Measurements from ENCODE around the gene TUBB4B. TPM values are rescaled to one million over a fixed set of nuclear protein-coding genes. Genes with fewer than 3 reads are reported as not detected.

Gene TUBB4B
- total RNA-seq, 6 experiments from 2014 or later: 88.4 to 274 (median 124) TPM

DNA sequence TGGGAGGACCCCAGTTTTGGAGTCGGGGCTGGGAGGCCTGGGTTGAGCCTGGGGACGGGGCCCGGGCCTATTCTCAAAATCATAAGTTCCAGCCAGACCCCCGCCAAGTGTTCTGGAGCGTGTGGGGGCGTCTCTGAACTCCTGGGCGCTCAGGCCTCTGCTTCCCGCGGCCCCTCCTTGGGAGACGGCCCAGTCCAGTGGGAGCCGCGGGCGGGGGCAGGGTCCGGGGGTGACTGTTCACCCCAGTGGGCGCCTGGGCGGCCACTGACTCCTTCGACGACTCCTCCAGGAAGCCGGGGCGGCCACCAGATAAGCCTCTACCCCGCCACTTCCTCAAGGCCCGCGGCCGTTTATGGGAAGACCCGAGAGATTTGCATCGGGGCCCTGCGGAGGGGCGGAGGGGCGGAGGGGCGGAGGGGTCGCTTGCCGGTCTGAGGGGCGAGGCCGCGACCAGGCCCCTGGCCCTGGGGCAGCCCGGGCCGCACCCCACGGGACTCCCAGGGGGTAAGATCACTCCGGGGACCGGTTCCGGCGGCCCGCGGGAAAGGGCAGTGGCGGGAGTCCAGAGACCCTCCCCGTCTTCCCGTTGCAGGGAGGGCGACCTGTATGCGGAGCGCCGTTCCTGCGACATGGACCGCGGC is 37.1 kb downstream of the TUBB4B start:
- WGBS (ENCODE audit: insufficient coverage, low coverage, low lambda C conversion rate, missing lambda C conversion rate): no CpG with 5 or more reads among the region's 54 CpGs
- intact Hi-C loops (cut with DNase I): no loop called here
- TF ChIP-seq, protein P1, sequence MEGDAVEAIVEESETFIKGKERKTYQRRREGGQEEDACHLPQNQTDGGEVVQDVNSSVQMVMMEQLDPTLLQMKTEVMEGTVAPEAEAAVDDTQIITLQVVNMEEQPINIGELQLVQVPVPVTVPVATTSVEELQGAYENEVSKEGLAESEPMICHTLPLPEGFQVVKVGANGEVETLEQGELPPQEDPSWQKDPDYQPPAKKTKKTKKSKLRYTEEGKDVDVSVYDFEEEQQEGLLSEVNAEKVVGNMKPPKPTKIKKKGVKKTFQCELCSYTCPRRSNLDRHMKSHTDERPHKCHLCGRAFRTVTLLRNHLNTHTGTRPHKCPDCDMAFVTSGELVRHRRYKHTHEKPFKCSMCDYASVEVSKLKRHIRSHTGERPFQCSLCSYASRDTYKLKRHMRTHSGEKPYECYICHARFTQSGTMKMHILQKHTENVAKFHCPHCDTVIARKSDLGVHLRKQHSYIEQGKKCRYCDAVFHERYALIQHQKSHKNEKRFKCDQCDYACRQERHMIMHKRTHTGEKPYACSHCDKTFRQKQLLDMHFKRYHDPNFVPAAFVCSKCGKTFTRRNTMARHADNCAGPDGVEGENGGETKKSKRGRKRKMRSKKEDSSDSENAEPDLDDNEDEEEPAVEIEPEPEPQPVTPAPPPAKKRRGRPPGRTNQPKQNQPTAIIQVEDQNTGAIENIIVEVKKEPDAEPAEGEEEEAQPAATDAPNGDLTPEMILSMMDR (IDR thresholded peaks at IDR 0.05): no peak
- TF ChIP-seq POLR2A (IDR thresholded peaks at IDR 0.05): no peak
- Histone ChIP-seq H3K4me3 (peak overlapping the region; percentile 39 to 57 (median 49)), H3K27me3 (no peaks in the 10 kb centered on the region), H3K27ac (peak overlapping the region; percentile 70 to 95 (median 74)), H3K36me3 (no peaks in the 10 kb centered on the region), H3K4me1 (peaks cover 0 to 5% (median 0%) of the 10 kb centered on the region in 4 donors), H3K9me3 (no peaks in the 10 kb centered on the region)
- peak; percentile 58 to 67 (median 59) for DNase-seq
- peak; percentile 4 to 38 (median 16) for ATAC-seq

DNA sequence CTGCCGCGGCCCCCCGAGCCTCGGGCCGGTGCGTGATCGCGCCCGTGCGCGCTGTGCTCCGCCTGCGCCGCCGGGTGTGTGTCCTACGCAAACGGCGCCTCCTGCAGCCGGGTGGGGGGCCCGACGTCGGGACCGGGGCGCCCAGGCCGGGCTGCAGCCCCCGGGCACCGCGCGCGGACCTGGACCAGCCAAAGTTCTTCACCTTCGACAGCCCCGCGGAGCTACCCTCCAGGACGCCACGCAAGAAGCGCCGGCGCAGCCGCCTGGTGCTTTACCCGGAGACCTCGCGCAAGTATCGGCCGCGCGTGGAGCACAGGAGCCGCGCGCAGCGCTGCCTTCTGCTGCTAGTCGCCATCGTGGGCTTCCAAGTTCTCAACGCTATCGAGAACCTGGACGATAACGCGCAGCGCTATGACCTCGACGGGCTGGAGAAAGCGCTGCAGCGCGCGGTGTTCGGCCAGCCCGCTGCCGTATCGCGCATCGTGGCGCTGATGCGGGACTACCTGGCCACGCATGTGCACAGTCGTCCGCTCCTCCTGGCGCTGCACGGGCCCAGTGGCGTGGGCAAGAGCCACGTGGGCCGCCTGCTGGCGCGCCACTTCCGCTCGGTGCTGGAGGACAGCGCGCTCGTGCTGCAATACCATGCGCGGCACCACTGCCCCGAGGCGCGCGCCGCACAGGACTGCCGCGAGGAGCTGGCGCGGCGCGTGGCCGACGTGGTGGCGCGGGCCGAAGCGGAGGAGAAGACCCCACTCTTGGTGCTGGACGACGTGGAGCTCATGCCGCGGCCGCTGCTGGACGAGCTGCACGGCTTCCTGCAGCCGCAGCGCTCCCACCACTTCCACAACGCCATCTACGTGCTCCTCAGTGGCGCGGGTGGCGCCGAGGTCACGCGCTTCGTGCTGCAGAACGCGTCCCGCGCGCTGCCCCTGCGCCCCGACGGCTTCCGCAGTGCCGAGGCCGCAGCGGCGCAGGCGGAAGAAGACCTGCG is 37.9 kb downstream of the TUBB4B start:
- Histone ChIP-seq H3K4me1 (no peaks in the 10 kb centered on the region), H3K27me3 (no peaks in the 10 kb centered on the region), H3K36me3 (no peaks in the 10 kb centered on the region), H3K4me3 (peak overlapping the region; percentile 39 to 57 (median 49)), H3K9me3 (no peaks in the 10 kb centered on the region), H3K27ac (no peak overlapping the region)
- intact Hi-C loops (cut with DNase I): no loop called here
- WGBS (ENCODE audit: insufficient coverage, low coverage, low lambda C conversion rate, missing lambda C conversion rate): 98% methylated on average over 13 of the region's 139 CpGs
- DNase-seq (peak in 1 of 3 donors; percentile 52), ATAC-seq (no peak)
- TF ChIP-seq, protein P1 (IDR thresholded peaks at IDR 0.05): no peak
- TF ChIP-seq POLR2A (IDR thresholded peaks at IDR 0.05): no peak

DNA sequence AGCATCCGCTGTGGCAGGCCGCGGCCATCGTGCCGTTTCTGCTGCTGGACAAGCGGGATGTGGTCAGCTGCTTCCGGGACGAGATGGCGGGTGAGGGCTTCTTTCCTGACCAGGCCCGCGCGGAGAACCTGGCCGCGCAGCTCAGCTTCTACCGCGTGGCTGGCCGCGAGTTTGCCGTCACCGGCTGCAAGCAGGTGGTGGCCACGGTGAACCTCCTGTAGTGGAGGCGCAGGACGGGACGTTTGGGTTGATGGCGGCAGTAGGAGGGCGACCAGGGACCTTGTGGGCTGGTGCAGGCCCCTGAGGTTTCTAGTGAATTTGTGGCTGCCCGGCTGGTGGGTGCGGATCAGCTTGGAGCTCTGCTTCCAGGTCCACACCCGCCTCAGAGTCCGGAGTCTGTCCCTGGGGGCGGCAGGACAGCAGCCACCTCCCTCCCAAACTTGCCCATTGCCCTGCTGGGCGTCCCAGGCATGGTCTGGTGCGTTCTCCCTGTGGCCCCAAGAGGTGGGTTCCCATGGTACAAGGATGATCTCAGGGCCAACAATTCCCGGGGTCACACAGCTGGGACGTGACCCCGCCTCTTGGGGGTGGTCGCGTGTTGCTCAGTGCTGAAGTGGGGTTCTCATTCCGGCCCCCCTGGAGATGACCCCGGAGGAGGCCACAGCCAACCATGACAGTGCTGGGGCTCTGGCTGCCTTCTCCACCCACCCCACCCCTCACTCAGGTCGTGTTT is 38.8 kb downstream of the TUBB4B start:
- TF ChIP-seq, protein P1 (IDR thresholded peaks at IDR 0.05): no peak
- no peak for TF ChIP-seq POLR2A (IDR thresholded peaks at IDR 0.05)
- 96% methylated on average over 11 of the region's 41 CpGs for WGBS (ENCODE audit: insufficient coverage, low coverage, low lambda C conversion rate, missing lambda C conversion rate)
- Histone ChIP-seq H3K36me3 (no peaks in the 10 kb centered on the region), H3K27me3 (no peaks in the 10 kb centered on the region), H3K4me3 (no peak overlapping the region), H3K27ac (no peak overlapping the region), H3K4me1 (no peaks in the 10 kb centered on the region), H3K9me3 (no peaks in the 10 kb centered on the region)
- peak in 1 of 3 donors; percentile 56 for DNase-seq
- no peak for ATAC-seq
- intact Hi-C loops (cut with DNase I): no loop called here

DNA sequence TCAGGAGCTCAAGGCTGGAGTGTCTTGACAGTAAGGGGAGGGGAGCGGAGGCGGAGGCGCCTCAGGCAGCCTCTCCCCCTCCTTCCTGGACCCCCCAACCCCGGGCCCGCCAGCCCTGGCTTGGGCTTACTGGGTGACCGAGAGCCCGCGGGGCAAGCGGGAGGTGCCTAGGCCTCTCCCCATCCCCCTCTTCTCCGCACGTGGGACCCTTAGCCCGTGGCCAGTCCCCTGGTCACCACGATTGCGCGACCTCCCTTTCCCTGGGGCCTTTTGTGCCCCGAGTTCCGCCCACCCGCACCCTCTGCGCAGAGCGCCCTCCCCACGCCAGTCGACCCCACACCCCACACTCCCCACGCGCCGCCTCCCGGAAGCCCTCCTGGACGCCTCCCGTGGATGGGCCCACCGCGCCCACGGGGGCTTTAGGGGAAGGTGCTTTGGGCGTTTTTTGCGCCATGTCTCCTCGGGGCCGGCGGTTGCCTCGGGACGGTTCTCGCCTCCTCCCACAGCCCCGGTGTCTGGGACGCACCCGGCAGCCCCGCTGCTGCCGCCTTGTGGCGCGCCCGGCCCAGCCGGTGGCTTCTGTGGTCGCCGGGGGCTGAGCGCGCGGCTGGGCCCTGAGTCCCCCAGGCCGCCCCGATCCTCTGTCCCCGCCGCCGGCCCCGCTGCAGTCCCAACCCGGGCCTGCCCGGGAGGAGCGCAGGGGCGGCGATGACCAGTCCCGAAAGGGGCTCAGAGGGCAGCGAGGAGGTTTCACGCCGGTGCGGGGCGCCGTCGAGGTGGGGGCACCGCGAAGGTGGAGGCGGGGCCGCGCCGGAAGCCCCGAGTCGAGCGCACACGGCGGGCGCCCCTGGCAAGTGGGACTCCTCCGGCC is 39.6 kb downstream of the TUBB4B start:
- DNase-seq (peak; percentile 30 to 59 (median 47)), ATAC-seq (no peak)
- Histone ChIP-seq H3K27ac (no peak overlapping the region), H3K27me3 (no peaks in the 10 kb centered on the region), H3K9me3 (no peaks in the 10 kb centered on the region), H3K36me3 (no peaks in the 10 kb centered on the region), H3K4me1 (no peaks in the 10 kb centered on the region), H3K4me3 (no peak overlapping the region)
- no CpG with 5 or more reads among the region's 85 CpGs for WGBS (ENCODE audit: insufficient coverage, low coverage, low lambda C conversion rate, missing lambda C conversion rate)
- intact Hi-C loops (cut with DNase I): no loop called here
- TF ChIP-seq, protein P1 (IDR thresholded peaks at IDR 0.05): peak in 3 of 4 donors; percentile 25 to 45 (median 31)
- TF ChIP-seq POLR2A (IDR thresholded peaks at IDR 0.05): no peak
